ENCODE measurements around the gene RPN2.

DNA sequence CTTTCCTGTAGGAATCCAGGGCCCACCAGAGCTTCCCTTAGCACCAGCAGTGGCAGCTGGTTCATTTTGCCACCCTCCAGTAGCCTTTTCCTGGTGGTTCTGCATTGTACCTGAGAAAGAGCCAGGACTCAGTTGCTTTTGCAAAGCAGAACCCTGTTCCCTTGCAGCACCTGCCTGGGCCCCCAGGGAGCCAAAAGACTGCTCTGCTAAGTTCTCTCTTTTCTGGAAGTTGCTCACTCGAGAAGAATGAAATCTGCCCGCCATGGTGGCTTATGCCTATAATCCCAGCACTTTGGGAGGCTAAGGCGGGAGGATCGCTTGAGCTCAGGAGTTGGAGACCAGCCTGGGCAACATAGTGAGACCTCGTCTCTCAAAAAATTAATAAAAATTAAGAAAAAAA is 58.5 kb downstream of the RPN2 start:
- TF ChIP-seq POLR2A (IDR thresholded peaks at IDR 0.05; ENCODE audit: low read depth), result no peak
- TF ChIP-seq, protein P1, sequence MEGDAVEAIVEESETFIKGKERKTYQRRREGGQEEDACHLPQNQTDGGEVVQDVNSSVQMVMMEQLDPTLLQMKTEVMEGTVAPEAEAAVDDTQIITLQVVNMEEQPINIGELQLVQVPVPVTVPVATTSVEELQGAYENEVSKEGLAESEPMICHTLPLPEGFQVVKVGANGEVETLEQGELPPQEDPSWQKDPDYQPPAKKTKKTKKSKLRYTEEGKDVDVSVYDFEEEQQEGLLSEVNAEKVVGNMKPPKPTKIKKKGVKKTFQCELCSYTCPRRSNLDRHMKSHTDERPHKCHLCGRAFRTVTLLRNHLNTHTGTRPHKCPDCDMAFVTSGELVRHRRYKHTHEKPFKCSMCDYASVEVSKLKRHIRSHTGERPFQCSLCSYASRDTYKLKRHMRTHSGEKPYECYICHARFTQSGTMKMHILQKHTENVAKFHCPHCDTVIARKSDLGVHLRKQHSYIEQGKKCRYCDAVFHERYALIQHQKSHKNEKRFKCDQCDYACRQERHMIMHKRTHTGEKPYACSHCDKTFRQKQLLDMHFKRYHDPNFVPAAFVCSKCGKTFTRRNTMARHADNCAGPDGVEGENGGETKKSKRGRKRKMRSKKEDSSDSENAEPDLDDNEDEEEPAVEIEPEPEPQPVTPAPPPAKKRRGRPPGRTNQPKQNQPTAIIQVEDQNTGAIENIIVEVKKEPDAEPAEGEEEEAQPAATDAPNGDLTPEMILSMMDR (IDR thresholded peaks at IDR 0.05), result no peak
